GM10266 (cell line): ENCODE data around the gene RSKR.

Source experiments
- DNase-seq: peaks from one replicate; pipeline ENCODE4 v3.0.0; 2012; ENCODE audit errors: extremely low spot score
- CTCF ChIP-seq: IDR thresholded peaks from 2 replicates; pipeline ENCODE4 v1.5.1; 2012; ENCODE audit warnings: mild to moderate bottlenecking, low read depth; ENCODE audit not compliant: control insufficient read depth, insufficient read depth; ENCODE audit errors: missing control alignments

RSKR gene

GRCh38 chr17:28641579-28641978 is 27.6 kb upstream of the RSKR start:
- DNase-seq, result no peak

GRCh38 chr17:28635506-28635905 is 21.5 kb upstream of the RSKR start:
- TF ChIP-seq CTCF, result no peak
- no peak for DNase-seq

More at GRCh38 chr17:28641579-28641978, 27.6 kb upstream of the RSKR start:
- TF ChIP-seq CTCF, result no peak

- TF ChIP-seq CTCF, result no peak
These were observed 20.4 kb upstream of the RSKR start for GRCh38 chr17:28634206-28634865.

GRCh38 chr17:28626818-28627217 is 12.8 kb upstream of the RSKR start:
- TF ChIP-seq CTCF, result no peak
- no peak for DNase-seq

More at GRCh38 chr17:28634206-28634865, 20.4 kb upstream of the RSKR start:
- no peak for DNase-seq

DNA sequence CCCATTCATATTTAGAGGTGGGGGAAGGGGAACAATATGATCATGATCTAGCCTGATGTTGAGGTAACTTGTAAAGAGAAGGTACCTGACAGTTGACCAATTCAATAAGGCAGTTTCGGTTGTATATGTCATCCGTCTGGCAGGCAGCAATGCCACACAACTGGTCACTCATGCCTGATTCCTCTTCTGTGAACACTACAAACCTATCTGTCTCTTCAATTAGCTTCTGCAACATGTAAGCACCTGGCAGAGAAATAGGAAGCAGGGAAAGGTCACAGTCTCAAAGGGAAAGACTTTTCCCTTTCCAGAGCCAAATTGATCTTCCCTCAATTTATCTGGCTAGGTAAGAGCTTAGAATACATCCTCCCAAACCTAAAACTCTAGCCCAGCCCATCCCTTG is 10.2 kb upstream of the RSKR start:
- no peak for TF ChIP-seq CTCF
- DNase-seq, result no peak

- TF ChIP-seq CTCF, result no peak
- DNase-seq, result no peak
These were observed 9.7 kb upstream of the RSKR start for GRCh38 chr17:28623696-28624095.

DNA sequence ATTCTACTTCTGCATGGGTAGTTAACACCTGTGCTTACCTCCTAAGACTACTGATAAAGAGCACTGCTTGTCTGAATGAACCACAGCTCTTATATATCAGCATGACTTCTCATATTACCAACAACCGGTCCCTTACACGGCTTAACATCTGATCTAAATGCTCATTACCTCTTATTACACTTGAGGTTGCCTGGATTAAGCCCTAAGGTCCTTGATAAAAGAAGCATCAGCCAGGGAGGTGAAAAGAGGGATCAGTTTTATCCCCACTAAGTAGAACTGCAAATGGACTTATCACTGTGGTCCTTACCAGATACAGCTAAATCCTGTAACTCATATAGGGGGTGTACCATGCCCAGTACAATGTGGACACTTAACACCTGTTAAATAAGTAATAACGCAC is 8.2 kb upstream of the RSKR start:
- TF ChIP-seq CTCF, result no peak
- no peak for DNase-seq
